Ramos (cell line): ENCODE data around the gene ZNF428.
"Not testable (repeated sequence)": the region's sequence is repeated elsewhere in the genome, so short reads cannot be mapped to it uniquely, and the experiment has no call there.

ENCODE experiments used
- in situ Hi-C: fragments of 300-500 bp; cut with MboI; formaldehyde crosslinking; loops from one replicate; pipeline ENCODE4 v1.14.3; 2022; ENCODE audit warnings: low sequenced_read_pairs; ENCODE audit not compliant: unreplicated experiment

The ZNF428 gene

DNA sequence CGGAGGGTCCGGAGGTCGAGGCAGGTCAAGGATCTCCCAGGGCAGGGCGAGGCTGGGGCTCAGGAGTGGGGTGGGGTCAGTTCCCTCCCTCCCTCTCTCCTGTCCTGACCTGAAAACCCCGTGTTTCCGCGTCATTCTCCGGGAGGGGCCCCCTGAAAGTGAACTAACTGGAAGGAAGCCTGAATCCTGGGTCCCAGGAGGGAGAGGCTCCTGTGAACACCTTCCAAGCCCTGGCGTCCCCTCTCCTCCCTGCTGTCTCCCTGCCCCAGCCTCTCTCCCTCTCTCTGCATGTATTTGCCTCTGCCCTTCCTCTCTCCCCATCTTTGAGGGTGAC lies 21.0 kb upstream of the ZNF428 start:
- in situ Hi-C loops = no loop called here

DNA sequence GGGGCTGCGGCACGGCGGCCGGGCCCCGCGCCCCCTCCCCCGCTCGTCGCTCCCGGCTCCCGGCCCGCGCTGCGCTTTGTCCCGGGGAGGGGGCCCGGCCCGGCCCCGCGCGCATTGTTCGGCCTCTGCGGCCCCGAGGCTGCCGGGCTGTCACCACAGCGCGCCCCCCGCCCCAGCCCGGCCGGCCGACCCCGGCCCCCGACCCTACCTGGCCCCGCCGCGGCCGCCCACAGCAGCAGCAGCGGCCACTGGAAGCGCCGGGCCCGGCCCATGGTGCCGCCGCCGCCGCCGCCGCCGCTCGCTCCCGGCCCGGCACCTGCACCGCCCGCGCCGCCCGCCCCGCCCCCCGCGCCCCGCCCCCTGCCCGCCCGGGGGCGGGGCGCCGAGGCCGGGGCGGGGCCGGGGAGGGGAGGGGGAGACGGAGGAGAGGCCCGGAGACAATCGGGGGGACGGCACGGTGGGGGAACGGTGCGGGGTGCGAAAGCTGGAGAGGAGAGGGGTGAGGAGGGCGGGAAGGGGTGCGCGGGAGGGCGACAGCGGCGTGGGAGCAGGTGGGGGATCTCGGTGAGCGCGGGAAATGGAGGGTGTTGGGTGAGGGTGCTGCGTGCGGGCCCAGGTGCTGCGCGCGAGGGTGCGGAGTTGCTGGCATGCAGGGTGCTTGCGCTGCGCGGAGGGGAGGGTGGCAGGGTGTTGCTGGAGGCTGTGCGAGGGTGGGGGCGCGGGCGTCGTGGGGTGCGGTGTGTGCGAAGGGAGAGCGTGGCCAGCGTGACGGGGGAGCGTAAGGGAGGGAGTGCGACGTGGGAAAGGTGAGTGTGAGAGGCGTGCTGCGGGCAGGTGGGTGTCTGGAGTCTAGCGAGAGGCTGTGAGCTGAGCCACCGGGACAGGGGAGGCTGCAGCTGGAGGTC lies 20.3 kb upstream of the ZNF428 start, which contains the start of gene CADM4:
Gene CADM4 (minus strand): TSS at position 332 of the 905 bp plus-strand sequence. CDS start 60 bp downstream, at position 272.
- in situ Hi-C loops = no loop called here

DNA sequence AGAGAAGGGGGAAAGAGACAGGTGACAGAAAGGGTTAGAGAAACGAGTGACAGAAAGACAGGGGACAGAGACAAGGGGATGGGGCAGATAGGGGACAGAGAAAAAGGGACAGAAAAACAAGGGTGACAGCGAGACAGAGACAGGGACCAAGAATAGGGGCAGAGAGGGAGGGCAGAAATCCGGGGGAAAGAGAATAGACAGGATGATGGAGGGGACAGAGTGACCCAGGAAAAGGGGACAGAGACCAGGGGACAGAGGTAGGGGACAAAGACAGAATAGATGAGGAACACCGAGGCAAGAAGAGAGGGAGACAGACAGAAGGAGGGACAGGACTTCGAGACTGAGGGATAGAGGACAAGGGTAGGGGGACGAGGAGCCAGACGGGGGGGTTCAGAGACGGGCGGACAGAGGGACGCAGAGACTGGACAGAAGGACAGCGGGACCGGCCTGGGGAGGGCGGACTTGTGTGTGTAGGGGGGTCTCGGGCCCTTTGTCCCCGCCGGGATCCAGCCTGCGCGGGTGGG lies 19.6 kb upstream of the ZNF428 start:
- in situ Hi-C loops = no loop called here

DNA sequence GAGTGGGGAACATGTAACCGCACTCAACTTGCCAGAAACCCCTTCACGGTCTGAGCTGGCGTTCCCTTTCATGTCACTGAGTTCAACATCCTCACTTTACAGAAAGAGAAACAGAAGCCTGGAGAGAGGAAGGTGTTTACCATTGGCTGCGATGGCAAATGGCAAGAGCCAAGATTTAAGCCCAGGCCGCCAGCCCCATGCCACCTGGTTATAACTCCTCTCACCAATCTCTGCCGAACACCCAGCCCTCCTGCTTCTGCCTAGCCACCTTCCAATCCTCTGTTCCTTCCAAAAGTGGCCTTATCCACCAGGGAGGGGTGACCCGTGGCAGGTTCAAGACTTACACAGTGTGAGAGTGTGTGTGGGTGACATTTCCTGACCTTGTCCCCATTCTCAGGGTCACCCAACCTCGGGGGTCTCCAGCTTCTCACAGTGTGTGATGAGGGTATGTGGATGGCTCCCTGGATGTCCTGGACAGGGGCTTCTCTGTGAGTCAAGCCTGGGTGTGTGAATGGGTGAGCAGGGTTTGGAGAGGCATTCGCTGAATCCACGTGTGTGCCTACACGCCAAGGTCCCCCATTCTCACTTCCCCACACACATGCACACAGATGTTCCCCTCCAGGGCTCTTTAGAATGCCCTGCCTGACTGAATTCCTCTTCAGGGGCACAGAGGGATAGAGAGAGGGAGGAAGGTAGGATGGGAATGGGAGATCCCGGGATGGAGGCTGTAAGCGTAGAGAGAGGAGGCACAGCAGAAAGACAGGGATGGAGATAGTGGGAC lies 19.0 kb upstream of the ZNF428 start:
- in situ Hi-C loops = no loop called here

DNA sequence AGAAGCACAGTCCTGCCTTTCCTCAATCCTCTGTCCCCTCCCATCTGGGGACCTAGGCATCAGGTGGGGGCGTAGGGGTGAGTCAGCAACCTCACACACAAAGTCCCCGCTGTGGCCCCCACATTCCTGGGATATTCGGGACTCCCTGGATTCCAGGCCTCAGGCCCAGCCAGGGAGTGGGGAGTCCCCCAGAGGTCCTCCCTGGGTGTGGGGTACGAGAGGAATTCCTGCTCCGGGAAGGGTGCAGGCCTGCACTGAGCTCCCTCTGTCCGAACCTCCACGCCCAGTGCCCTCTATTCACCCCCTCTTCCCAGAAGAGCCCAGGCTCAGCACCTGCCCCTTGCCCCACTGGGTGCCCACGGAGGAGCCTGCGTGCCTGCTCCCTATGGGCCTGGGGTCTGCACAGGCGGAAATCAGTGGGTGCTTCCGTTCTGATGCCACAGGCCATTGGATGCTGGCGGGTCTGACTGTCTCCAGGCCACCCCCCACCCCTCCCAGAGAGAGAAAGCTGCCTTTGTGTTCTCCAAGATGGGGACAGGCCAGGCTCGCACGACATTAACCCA lies 16.8 kb upstream of the ZNF428 start:
- in situ Hi-C loops = no loop called here

DNA sequence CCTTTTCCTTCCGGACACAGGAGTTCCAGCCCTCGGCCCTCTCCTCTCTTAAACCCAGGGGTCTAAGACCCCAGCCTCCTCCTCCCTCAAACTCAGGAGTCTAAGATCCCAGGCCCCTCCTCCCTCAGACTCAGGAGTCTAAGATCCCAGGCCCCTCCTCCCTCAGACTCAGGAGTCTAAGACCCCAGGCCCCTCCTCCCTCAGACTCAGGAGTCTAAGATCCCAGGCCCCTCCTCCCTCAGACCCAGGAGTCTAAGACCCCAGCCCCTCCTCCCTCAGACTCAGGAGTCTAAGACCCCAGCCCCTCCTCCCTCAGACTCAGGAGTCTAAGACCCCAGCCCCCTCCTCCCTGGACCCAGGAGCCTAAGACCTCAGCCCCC lies 16.1 kb upstream of the ZNF428 start:
- in situ Hi-C loops = not testable (repeated sequence)

DNA sequence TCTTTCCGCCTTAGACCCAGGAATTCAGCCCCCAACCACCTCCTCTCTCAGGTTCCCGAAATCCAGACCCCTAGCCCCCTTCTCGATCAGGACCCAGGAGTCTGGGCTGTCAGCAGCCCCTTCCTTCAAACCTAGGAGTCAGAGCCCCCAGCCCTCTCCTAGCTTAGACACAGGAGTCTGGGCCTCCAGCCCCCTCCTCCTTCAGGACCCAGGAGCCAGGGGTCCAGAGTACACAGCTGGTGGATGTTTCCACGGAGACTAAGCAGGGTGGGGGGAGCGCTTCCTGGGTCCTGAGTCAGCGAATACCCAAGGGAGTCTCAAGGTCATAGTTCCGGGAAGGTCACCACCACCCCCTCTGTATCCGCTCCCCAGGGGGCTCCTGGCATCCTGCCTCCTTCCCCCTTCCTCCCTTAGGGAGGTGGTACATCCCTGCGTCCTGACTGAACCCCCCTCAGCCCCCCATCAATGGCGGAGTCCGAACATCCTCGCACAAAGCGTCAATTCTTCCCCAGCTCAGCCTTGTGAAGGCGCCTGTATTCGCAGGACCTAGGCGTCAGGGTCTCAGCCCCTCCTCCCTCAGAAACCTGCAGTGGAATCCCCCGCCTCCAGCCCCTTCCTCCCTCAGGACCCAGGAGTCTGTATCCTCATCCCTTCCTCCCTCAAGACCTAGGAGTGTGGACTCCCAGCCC lies 15.6 kb upstream of the ZNF428 start:
- in situ Hi-C loops = no loop called here

DNA sequence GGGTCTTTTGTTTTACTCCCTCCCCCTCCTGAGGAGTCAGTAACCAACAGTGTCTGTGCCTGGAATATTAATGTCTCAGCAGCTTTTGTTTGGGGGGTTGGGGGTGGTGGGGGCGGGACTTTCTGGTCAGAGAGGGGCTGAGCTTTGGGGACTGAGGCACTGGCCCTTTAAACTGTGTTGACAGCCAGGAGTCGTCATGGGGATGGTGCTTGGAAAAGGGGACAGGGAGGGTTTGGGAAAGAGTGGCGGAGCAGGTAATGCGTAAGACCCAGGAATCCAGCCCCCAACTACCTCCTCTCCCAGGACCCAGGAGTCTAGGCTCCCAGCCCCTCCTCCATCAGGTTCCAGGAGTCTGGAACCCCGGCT lies 15.1 kb upstream of the ZNF428 start:
- in situ Hi-C loops = no loop called here

DNA sequence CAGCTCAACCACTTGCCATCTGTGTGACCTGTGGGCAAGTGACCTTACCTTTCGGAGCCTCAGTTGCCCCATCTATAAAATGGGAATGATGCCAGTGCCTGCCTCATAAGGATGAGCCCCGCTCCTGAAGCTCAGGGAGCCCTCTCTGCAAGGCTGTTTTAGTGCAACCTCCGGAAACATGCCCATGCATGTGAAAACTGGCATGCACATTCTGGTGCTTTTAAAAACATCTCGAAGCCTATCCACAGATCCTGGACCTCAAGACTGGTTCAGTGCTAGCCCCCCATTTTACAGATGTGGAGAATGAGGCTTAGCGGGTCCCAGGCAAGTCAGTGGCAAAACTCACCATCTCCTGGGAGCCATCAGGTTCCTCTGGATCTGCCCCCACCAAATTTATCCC lies 14.6 kb upstream of the ZNF428 start:
- in situ Hi-C loops = no loop called here

DNA sequence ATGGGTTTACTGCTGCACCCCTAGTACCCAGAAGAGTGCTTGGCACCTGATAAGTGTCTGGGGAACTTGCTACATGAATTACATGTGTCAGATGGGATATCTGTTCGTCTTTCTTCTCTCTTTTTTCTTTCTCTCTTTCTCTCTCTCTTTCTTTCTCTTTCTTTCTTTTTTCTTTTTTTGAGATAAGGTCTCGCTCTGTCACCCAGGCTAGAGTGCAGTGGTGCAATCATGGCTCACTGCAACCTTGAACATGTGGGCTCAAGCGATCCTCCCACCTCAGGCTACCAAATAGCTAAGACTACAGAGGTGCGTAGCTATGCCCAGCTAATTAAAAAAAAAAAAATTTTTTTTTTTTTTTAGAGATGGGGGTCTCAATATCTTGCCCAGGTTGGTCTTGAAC lies 14.1 kb upstream of the ZNF428 start:
- in situ Hi-C loops = no loop called here

DNA sequence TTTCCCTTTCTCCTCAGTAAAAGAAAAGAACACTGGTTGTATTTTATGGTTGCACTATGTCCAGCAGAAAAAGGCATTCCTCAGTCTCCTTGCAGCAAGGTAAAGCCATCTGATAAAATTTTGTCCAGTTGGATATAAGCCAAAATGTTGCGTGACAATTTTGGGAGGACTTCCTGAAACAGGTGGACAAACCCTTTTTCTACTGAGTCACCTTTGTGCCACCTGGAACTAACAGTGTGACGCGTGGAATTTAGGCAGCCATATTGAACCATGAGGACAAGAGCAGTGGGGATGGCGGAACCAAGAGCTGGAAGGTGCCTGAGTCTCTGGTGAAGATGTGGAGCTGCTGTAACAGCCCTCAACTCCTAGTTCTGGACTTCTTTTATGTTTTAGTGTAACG lies 12.1 kb upstream of the ZNF428 start:
- in situ Hi-C loops = no loop called here

DNA sequence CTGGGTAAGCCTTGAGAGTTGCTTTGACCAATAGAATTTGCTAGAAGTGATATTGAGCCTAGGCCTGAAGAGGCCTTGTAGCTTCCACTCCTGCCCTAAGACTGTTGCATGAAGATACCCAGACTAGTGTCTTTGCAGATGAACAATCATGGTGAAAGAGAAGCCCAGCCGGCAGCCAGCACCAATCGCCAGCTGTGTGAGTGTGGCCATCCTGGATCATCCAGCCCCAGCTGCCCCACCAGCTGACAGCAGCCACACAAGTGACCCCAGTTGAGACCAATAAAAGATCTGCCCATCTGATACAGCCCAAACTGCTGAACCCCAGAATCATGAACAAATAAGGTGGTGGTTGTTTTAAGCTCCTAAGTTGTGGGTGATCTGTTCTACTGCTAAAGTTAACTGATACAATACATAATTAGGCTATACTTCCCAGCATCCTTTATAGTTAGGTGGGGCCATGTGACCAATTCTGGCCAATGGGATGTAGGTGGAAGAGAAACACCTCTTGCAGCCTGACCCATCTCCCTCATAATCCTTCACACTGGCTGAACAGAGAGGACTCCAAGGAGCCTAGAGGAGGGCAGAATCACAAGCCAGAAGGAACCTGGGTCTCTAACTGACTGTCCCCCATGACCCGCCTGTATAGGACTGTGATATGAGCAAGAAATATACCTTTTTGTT lies 9.4 kb upstream of the ZNF428 start:
- in situ Hi-C loops = no loop called here

DNA sequence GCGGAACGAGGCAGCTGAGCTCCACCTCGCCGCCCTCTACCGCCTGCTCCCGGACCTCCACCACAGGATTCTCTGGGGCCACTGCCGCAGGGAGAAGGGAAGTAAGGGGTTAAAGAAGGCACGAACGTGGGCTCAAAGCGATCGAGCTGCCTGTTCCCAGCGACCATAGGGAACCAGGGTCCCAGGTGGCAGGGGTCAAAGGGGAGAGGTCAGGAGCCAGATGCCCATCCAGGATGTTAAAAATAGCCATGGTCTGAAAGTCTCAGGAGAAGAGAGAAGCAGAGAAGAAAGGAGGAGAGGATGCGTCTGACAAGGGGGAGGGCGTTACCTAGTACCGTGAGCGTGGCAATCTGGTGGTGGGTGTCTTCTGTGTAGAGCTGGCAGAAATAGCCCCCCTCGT lies 7.4 kb upstream of the ZNF428 start:
- in situ Hi-C loops = no loop called here

DNA sequence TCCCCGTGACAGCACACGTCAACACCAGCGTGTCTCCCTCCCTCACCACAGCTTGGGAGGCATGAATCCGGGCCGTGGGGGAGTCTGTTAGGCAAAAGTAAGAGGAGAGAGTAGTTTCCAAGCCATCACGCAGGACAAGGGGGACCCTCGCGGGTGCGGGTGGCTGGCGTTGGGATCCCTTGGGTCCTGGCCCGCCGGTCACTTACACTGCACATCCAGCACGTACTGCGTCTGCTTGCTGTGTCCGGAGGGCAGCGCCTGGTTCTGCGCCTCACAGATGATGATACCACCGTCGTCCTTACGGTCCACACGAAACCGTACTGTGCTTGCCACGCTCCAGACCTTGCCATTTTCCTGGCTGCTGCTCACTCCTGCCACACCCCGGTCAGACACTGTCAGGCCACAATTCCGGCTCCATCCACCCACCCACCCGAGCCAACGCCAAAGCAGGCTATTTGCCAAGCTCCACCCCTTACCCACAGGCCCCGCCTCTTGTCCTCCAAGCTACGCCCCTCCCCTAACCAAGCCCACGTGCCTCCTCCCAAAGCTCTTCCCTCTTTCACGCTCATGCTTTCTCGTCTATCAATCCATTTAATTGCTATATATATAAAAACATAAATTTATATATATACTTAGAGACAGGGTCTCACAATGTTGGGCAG lies 6.6 kb upstream of the ZNF428 start:
- in situ Hi-C loops = no loop called here

DNA sequence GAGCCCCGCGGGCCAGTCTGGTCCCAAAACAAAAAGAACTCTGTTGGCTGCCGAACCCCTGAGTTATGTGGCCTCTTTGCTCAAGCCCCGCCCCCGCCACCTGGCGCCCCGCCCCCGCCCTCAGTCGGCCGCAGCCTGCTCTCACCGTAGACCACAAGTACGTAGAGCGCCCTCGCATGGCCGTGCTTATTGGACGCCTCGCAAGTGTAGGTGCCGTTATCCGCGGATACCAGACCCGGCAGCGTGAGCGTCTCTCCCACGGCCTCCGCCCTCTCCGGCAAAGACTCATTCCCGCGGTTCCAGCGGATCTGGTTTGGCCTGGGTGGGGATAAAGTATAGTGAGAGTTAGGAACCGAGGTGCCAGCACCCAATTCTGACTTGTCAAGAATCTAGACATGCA lies 5.5 kb upstream of the ZNF428 start:
- in situ Hi-C loops = no loop called here

DNA sequence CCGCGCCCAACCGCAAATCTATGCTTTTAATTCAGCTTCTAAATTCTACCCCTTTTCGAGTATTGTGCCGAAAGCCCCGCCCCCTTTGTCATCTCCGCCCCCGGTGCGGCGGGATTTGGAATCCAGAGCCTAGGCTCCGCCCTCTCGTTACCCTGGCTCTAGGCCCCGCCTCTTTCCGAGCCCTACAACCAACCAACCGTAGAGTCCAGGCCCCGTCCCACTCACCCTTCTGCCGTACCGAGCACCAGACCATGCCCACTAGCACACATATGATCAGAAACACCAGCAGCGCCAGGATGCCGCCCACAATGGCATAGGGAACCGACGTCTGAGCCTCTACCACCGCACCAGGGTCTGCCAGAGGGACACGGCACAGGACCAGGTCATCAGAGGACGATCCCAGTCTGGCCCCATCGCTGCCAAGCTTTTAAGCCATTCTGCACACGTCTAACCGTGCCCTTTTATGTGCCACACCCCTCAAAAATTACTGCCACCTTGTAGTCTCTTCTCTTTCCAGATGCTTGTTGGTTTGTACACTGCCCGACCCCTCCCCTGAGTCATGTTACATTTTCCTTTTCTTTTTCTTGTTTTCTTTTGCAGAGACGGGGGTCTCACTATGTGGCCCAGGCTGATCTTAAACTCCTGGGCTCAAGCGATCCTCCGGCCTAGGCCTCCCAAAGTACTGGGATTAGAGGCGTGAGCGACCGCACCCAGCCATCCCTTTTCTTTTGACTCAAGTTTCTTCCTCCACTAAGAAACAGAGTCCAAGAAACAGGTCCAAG lies 4.7 kb upstream of the ZNF428 start:
- in situ Hi-C loops = no loop called here

DNA sequence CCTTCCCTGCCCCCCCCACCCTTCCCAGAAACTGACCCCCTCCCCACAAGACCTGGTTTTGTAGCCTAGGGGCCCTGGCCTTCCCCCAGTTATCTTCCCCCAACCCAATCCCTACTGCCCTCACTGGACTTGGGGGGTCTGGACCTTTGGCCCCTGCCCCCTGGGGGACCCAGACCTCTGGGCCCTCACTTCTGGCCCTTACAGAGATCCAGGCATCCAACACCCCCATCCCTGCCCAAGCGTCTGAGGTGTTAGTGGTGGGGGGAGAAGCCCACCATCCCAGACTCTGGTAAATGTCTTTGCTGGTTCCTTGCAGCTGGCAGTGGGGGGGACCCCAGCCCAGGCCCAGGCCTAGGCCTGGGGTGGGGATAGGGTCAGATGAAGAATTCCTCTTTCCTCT lies 3.5 kb upstream of the ZNF428 start:
- in situ Hi-C loops = no loop called here

DNA sequence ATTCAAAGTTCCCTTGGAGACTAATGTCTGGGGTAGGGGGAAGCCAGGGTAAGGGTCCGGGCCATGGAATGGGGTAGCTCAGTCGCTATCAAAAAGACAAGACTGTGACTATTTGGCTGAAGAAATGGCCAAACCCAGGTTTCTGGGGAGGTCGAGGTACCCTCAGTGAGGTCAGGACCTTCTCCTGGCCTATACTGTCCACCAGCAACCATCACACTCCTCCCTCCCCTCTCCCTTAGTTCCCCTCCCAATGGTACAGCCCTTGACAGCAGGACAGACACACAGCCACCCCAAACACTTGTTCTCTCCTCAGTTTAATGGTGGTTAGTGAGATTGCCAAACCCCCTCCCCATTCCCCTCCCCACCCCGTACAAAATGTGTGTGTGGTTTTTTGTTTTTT lies 2.6 kb upstream of the ZNF428 start:
- in situ Hi-C loops = no loop called here
